Endodermal cell (in vitro differentiated cells): ENCODE data around the gene MICAL3. TPM values are rescaled to one million over a fixed set of nuclear protein-coding genes. Genes with fewer than 3 reads are reported as not detected.

ENCODE experiments used
- DNase-seq: peaks from one replicate; pipeline ENCODE4 v3.0.0-alpha.2; 2017
- H3K27ac ChIP-seq: 2 replicates; pipeline ENCODE4 v1.5.1; 2013; ENCODE audit warnings: mild to moderate bottlenecking, low read depth, low read length, moderate library complexity
- H3K27me3 ChIP-seq: 2 replicates; pipeline ENCODE4 v1.6.1; 2013; ENCODE audit warnings: mild to moderate bottlenecking, low read length, moderate library complexity; ENCODE audit not compliant: insufficient read depth, control insufficient read depth, poor library complexity, severe bottlenecking
- H3K36me3 ChIP-seq: 2 replicates; pipeline ENCODE4 v1.7.0; 2013; ENCODE audit warnings: mild to moderate bottlenecking, low read length, moderate library complexity; ENCODE audit not compliant: control insufficient read depth, insufficient read depth
- H3K4me1 ChIP-seq: one replicate; pipeline ENCODE4 v1.7.0; 2013; ENCODE audit warnings: low read length; ENCODE audit not compliant: control insufficient read depth, insufficient read depth
- H3K4me3 ChIP-seq: 2 replicates; pipeline ENCODE4 v1.5.1; 2013; ENCODE audit warnings: mild to moderate bottlenecking, low read length, moderate library complexity
- H3K9ac ChIP-seq: 2 replicates; pipeline ENCODE4 v1.6.1; 2013; ENCODE audit warnings: mild to moderate bottlenecking, low read length, moderate library complexity; ENCODE audit not compliant: poor library complexity, severe bottlenecking; ENCODE audit errors: extremely low read depth
- H3K9me3 ChIP-seq: 2 replicates; pipeline ENCODE4 v1.6.1; 2013; ENCODE audit warnings: mild to moderate bottlenecking, low read length, moderate library complexity; ENCODE audit not compliant: control insufficient read depth
- H3K27ac Mint-ChIP-seq: 2 replicates; pipeline ENCODE4 v1.8.0; 2020; ENCODE audit warnings: mixed read lengths
- H3K27me3 Mint-ChIP-seq: 2 replicates; pipeline ENCODE4 v1.8.0; 2021; ENCODE audit warnings: mild to moderate bottlenecking, mixed read lengths; ENCODE audit not compliant: insufficient read depth
- H3K36me3 Mint-ChIP-seq: 2 replicates; pipeline ENCODE4 v1.8.0; 2020; ENCODE audit warnings: low read depth, mixed read lengths
- H3K4me1 Mint-ChIP-seq: 2 replicates; pipeline ENCODE4 v1.8.0; 2020; ENCODE audit warnings: mixed read lengths
- H3K4me3 Mint-ChIP-seq: 2 replicates; pipeline ENCODE4 v1.8.0; 2020; ENCODE audit warnings: mild to moderate bottlenecking, moderate library complexity, mixed read lengths
- H3K9me3 Mint-ChIP-seq: 2 replicates; pipeline ENCODE4 v1.8.0; 2020; ENCODE audit warnings: mild to moderate bottlenecking, mixed read lengths
- WGBS, 2 experiments: methylation state at CpG; one replicate each; pipeline versions ENCODE4 v1.1.5 to v1.1.7; 2013; ENCODE audit warnings: missing lambda C conversion rate in 2 of 2, mixed read lengths in 1 of 2; ENCODE audit not compliant: insufficient coverage in 1 of 2, insufficient read length in 1 of 2; 5-methylcytosine and 5-hydroxymethylcytosine counted together
- total RNA-seq, 2 donors: library from RNA; stranded (reverse); fragmentation: NEBNext Ultra II Directional in 1 of 2; extraction: Animal tissue kit (Norgen Biotek cat#: 25700) in 1 of 2; gene quantifications; 2 replicates in 1 of 2; 3 replicates in 1 of 2; pipeline ENCODE4 v1.2.1, GENCODE V29; 2021
- TF ChIP-seq, protein P1 (sequence below): fragments of 200-600 bp; sonication (generic); conservative IDR thresholded peaks from 2 replicates; pipeline ENCODE4 v1.5.0; 2021; ENCODE audit warnings: antibody characterized with exemption, mild to moderate bottlenecking

The MICAL3 gene
- total RNA-seq, 2 donors from 2014 or later: 42.8 to 48.1 TPM

DNA sequence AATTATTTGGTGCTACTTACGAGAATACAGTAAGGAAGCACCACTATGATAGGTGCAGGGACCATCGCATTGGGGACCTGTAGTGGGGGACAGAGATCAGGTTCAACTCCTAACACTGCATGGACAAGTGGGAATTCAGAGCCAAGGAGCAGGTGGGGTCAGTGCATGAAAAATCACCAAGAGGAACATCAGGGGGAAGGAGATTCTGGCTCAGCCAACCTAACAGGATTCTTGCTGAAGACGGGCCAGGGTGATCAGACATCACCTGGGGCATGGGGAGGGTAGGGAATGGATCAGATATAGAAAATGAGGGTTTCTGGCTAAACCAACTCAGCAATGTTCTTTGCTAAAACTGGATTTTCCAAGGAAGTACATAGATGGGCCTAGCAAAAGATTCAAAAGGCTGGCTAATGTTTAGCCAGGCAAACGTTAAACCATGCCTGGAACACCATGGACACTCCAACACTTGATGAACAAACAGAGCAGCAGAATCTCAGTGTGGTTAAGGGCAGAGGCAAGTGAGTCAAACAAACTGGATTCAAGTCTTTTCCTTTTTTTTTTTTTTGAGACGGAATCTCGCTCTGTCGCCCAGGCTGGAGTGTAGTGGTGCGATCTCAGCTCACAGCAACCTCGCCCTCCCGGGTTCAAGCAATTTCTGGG lies 70.0 kb downstream of the MICAL3 start:
- Histone ChIP-seq H3K27me3 (no peaks in the 10 kb centered on the region), H3K36me3 (no peaks in the 10 kb centered on the region), H3K9ac (no peak overlapping the region), H3K27ac (no peak overlapping the region), H3K9me3 (no peaks in the 10 kb centered on the region), H3K4me3 (no peak overlapping the region), H3K4me1 (no peaks in the 10 kb centered on the region)
- no peak overlapping the region for H3K27ac Mint-ChIP-seq
- peaks cover 18% of the 10 kb centered on the region for H3K4me1 Mint-ChIP-seq
- WGBS, 2 experiments: 93 to 95% methylated on average over 8 to 10 of the region's 10 CpGs
- H3K27me3 Mint-ChIP-seq: no peaks in the 10 kb centered on the region
- H3K4me3 Mint-ChIP-seq: no peak overlapping the region
- peaks cover 2% of the 10 kb centered on the region for H3K36me3 Mint-ChIP-seq
- no peaks in the 10 kb centered on the region for H3K9me3 Mint-ChIP-seq
- TF ChIP-seq, protein P1, sequence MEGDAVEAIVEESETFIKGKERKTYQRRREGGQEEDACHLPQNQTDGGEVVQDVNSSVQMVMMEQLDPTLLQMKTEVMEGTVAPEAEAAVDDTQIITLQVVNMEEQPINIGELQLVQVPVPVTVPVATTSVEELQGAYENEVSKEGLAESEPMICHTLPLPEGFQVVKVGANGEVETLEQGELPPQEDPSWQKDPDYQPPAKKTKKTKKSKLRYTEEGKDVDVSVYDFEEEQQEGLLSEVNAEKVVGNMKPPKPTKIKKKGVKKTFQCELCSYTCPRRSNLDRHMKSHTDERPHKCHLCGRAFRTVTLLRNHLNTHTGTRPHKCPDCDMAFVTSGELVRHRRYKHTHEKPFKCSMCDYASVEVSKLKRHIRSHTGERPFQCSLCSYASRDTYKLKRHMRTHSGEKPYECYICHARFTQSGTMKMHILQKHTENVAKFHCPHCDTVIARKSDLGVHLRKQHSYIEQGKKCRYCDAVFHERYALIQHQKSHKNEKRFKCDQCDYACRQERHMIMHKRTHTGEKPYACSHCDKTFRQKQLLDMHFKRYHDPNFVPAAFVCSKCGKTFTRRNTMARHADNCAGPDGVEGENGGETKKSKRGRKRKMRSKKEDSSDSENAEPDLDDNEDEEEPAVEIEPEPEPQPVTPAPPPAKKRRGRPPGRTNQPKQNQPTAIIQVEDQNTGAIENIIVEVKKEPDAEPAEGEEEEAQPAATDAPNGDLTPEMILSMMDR: no peak
- no peak for DNase-seq

DNA sequence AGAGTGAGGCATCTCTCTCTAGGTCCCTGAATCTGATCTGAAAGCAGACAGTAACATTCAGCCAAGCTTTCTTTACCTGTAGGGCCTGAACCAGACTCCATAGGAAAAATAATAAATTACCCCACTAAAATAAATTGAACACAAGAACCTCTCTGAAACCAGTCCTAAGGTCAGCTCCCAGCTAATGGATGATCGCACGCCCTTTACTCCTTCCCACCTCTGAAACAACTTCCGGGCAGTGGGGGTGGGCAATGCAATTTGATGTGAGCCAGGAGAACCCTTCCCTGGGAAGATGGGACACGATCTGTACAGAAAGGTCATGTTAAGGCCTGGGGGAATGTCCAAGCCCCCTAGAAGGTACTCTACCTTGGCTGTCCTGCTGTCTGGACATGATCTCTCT lies 71.2 kb downstream of the MICAL3 start:
- 94 to 100% methylated on average over 1 to 4 of the region's 4 CpGs for WGBS, 2 experiments
- TF ChIP-seq, protein P1: no peak
- Mint-ChIP-seq H3K4me3 (no peak overlapping the region), H3K36me3 (peaks cover 2% of the 10 kb centered on the region), H3K4me1 (peaks cover 18% of the 10 kb centered on the region), H3K9me3 (no peaks in the 10 kb centered on the region), H3K27ac (peak overlapping the region; percentile 38), H3K27me3 (no peaks in the 10 kb centered on the region)
- no peaks in the 10 kb centered on the region for H3K4me1 ChIP-seq
- H3K27me3 ChIP-seq: no peaks in the 10 kb centered on the region
- H3K4me3 ChIP-seq: no peak overlapping the region
- no peak for DNase-seq
- no peak overlapping the region for H3K9ac ChIP-seq
- H3K9me3 ChIP-seq: no peaks in the 10 kb centered on the region
- H3K27ac ChIP-seq: no peak overlapping the region
- no peaks in the 10 kb centered on the region for H3K36me3 ChIP-seq

DNA sequence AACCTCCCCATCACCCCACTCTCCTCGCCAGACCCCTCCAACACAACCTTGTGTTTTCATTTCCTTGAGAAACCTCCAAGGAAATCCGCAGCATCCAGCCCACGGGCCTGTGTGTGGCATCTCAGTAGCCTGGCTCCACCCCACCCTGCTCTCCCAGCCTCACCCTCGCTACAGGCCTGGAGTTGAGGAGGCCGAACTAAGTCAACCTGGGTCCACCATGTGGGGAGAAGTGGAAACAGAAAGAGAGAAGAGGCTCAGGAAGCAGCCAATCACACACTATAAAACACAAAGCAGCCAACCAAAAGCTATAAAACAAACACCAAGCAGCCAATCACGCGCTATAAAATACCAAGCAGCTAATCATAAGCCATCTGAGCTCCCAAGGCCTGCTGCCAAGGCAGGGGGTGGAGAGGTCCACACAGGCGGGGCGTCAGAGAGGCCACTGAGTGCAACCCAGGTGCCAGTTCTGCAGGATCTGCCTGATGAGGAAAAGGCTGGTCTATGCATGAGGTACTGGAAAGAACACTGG lies 72.0 kb downstream of the MICAL3 start:
- Histone ChIP-seq H3K9ac (no peak overlapping the region), H3K27ac (no peak overlapping the region), H3K36me3 (no peaks in the 10 kb centered on the region), H3K4me3 (no peak overlapping the region), H3K9me3 (no peaks in the 10 kb centered on the region), H3K4me1 (no peaks in the 10 kb centered on the region), H3K27me3 (no peaks in the 10 kb centered on the region)
- no peak for DNase-seq
- no peak overlapping the region for H3K4me3 Mint-ChIP-seq
- H3K27me3 Mint-ChIP-seq: no peaks in the 10 kb centered on the region
- peaks cover 2% of the 10 kb centered on the region for H3K36me3 Mint-ChIP-seq
- H3K27ac Mint-ChIP-seq: peak overlapping the region; percentile 23
- WGBS, 2 experiments: 91 to 100% methylated on average over 3 to 9 of the region's 9 CpGs
- H3K9me3 Mint-ChIP-seq: no peaks in the 10 kb centered on the region
- TF ChIP-seq, protein P1: no peak
- peaks cover 18% of the 10 kb centered on the region for H3K4me1 Mint-ChIP-seq
